ENCODE results near the gene MMP21.

Gene MMP21

GRCh38 chr10:125756196-125756595 is 19.4 kb downstream of the MMP21 start:
- no peak overlapping the region for H3K4me3 ChIP-seq (ENCODE audit: low read length)
- DNase-seq (ENCODE audit: low read depth): no peak
- no peak for TF ChIP-seq CTCF (IDR thresholded peaks at IDR 0.05; ENCODE audit: insufficient read depth, low read depth, low read length, missing control alignments)

- no peak for TF ChIP-seq CTCF (IDR thresholded peaks at IDR 0.05; ENCODE audit: insufficient read depth, low read depth, low read length, missing control alignments)
- no peak overlapping the region for H3K4me3 ChIP-seq (ENCODE audit: low read length)
- no peak for DNase-seq (ENCODE audit: low read depth)
Measured at GRCh38 chr10:125747417-125747816, 28.2 kb downstream of the MMP21 start.

DNA sequence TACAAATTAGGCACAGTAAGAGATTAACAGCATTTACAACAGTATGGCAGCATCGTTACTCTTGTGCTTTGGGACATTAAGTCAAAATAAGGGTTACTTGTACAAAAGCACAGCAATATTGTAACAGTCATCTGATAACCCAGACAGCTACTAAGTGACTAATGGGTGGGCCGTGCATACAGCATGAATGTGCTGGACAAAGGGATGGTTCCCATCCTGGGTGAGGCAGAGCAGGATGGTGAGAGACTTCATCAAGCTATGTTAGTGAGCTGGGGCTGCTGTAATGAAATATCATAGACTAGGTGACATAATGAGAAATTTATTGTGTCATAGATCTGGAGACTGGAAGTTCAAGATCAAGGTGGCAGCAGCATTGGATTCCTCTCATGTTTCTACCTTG is 30.7 kb downstream of the MMP21 start:
- no peak overlapping the region for H3K4me3 ChIP-seq (ENCODE audit: low read length)
- TF ChIP-seq CTCF (IDR thresholded peaks at IDR 0.05; ENCODE audit: insufficient read depth, low read depth, low read length, missing control alignments): no peak
- no peak for DNase-seq (ENCODE audit: low read depth)

DNA sequence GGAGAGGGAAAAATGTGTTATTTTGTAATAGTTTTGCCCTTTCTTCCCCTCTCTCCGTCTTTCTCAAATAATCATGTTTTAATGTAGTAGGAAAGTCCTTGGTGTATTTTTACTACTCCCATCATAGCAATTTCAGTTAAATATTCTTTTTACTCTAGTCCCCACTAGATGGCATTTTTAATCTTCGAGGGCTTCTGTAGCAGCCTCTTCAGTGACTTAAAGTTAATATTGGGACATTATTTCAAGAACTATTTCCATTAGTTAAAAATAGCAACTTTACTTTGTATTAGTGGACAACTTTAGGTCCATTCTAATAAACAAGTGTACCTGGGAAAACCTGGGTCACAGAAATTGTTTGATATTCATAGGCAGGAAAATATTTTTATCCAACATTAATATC is 33.2 kb downstream of the MMP21 start:
- no peak overlapping the region for H3K4me3 ChIP-seq (ENCODE audit: low read length)
- TF ChIP-seq CTCF (IDR thresholded peaks at IDR 0.05; ENCODE audit: insufficient read depth, low read depth, low read length, missing control alignments): no peak
- DNase-seq (ENCODE audit: low read depth): no peak

DNA sequence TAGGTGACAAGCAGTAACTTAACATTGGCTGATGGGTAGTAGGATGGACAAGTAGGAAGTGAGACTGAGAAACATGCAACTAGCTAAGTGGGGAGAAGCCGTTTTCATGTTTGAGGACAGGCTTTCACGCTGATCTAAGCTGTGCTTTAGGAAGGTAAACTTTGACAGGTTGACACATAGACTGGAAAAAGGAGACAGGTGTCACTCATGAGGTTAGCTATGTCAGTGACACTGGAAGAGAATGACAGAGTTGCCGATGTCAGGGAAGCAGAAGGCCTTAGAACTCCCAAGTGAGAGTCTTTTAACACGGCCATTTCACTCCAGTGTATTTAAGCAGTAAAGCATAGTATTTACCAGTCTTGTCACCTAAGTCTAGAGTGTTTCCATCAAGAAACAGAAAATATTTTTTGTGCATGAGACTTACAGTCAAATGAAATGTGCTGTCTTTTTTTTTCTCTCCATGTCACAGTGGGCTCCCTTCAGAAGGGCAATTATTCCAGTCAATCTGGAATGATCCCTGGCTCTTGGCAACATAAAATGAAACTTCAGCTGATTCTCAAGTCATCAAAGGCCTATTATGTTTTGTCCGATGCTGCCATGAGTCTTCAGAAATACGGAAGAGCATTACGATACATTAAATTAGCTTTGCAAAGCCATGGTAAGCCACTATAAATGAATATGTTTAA is 35.5 kb downstream of the MMP21 start:
- no peak for TF ChIP-seq CTCF (IDR thresholded peaks at IDR 0.05; ENCODE audit: insufficient read depth, low read depth, low read length, missing control alignments)
- H3K4me3 ChIP-seq (ENCODE audit: low read length): no peak overlapping the region

DNA sequence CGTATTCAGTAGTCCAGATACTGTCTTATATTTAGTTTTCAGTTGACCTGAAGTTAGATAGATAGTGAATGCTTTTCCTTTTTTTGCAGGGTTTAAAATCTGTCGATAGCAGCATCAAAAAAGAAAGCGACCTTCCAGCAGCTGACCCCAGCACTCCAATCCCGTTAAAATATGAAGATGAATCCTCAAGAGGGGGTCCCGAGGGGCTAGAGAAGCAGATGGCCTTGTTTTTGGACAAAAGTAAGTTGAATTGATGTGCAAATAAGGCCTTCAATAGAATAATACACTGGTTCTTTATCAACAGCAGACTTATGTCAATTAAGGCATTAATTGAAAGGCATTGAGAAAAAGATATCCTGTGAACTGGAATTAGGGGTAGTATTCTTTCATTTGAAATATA is 37.4 kb downstream of the MMP21 start:
- DNase-seq (ENCODE audit: low read depth): no peak
- H3K4me3 ChIP-seq (ENCODE audit: low read length): no peak overlapping the region
- no peak for TF ChIP-seq CTCF (IDR thresholded peaks at IDR 0.05; ENCODE audit: insufficient read depth, low read depth, low read length, missing control alignments)

More for the DNA sequence above, 35.5 kb downstream of the MMP21 start:
- DNase-seq (ENCODE audit: low read depth): no peak

- no peak overlapping the region for H3K4me3 ChIP-seq (ENCODE audit: low read length)
- DNase-seq (ENCODE audit: low read depth): no peak
- TF ChIP-seq CTCF (IDR thresholded peaks at IDR 0.05; ENCODE audit: insufficient read depth, low read depth, low read length, missing control alignments): no peak
Measured at GRCh38 chr10:125734823-125735222, 40.8 kb downstream of the MMP21 start.
